Loucy (cell line): ENCODE results near the gene EPN2.

Experiments
- H2AFZ ChIP-seq: fragments of 200-600 bp; sonication (generic); 2 replicates; pipeline ENCODE4 v1.6.0; 2016; ENCODE audit warnings: antibody characterized with exemption, mild to moderate bottlenecking, low read length, moderate library complexity
- H3F3A ChIP-seq: fragments of 200-600 bp; 2 replicates; pipeline ENCODE4 v1.6.0; 2016; ENCODE audit warnings: antibody characterized with exemption, low read depth, mild to moderate bottlenecking
- H3K27me3 ChIP-seq: fragments of 200-600 bp; sonication (generic); 2 replicates; pipeline ENCODE4 v1.6.1; 2014; ENCODE audit warnings: low read length, mild to moderate bottlenecking; ENCODE audit not compliant: insufficient read depth, poor library complexity, severe bottlenecking
- H3K36me3 ChIP-seq: fragments of 200-600 bp; sonication (generic); 2 replicates; pipeline ENCODE4 v1.6.1; 2016; ENCODE audit warnings: low read length; ENCODE audit not compliant: insufficient read depth
- H3K4me1 ChIP-seq: fragments of 200-600 bp; sonication (generic); 2 replicates; pipeline ENCODE4 v1.5.1; 2014; ENCODE audit warnings: low read length, mild to moderate bottlenecking; ENCODE audit not compliant: insufficient read depth, poor library complexity, severe bottlenecking
- H3K4me2 ChIP-seq: fragments of 200-600 bp; sonication (generic); 2 replicates; pipeline ENCODE4 v1.6.0; 2014; ENCODE audit warnings: antibody characterized with exemption, low read length, low read depth, mild to moderate bottlenecking; ENCODE audit not compliant: poor library complexity, severe bottlenecking
- H3K4me3 ChIP-seq: fragments of 200-600 bp; sonication (generic); 2 replicates; pipeline ENCODE4 v1.5.1; 2014; ENCODE audit warnings: low read length, mild to moderate bottlenecking, mixed read lengths; ENCODE audit not compliant: poor library complexity, severe bottlenecking
- H3K79me2 ChIP-seq: fragments of 200-600 bp; sonication (generic); 2 replicates; pipeline ENCODE4 v1.6.1; 2014; ENCODE audit warnings: low read length; ENCODE audit not compliant: insufficient read depth
- H3K9ac ChIP-seq: fragments of 200-600 bp; sonication (generic); 2 replicates; pipeline ENCODE4 v1.6.0; 2014; ENCODE audit warnings: mild to moderate bottlenecking, low read depth, low read length, moderate library complexity; ENCODE audit not compliant: poor library complexity, severe bottlenecking
- H3K9me2 ChIP-seq: fragments of 200-600 bp; sonication (generic); replicated peaks from 2 replicates; pipeline ENCODE4 v1.6.1; 2016; ENCODE audit warnings: low read depth, low read length, mixed read lengths
- H3K9me3 ChIP-seq: fragments of 200-600 bp; sonication (generic); 2 replicates; pipeline ENCODE4 v1.6.1; 2014; ENCODE audit warnings: mild to moderate bottlenecking, antibody characterized with exemption, low read length, low read depth; ENCODE audit not compliant: insufficient read depth
- H4K20me1 ChIP-seq: fragments of 200-600 bp; sonication (generic); 2 replicates; pipeline ENCODE4 v1.6.0; 2014; ENCODE audit warnings: antibody characterized with exemption, low read length, mild to moderate bottlenecking; ENCODE audit not compliant: insufficient read depth, poor library complexity, severe bottlenecking
- CTCF ChIP-seq: fragments of 200-600 bp; sonication (generic); conservative IDR thresholded peaks from 2 replicates; pipeline ENCODE4 v1.5.1; 2014; ENCODE audit warnings: mild to moderate bottlenecking, antibody characterized with exemption, low read length
- EZH2phosphoT487 ChIP-seq: fragments of 200-600 bp; IDR thresholded peaks from 2 replicates; pipeline ENCODE4 v1.6.1; 2018; ENCODE audit warnings: antibody characterized with exemption, mild to moderate bottlenecking, moderate library complexity, borderline replicate concordance

Gene EPN2

GRCh38 chr17:19295473-19296135, 58.4 kb downstream of the EPN2 start:
- Histone ChIP-seq H4K20me1 (no peaks in the 10 kb centered on the region), H3K79me2 (no peaks in the 10 kb centered on the region), H3K36me3 (no peaks in the 10 kb centered on the region), H3K9me2 (no peaks in the 10 kb centered on the region), H2AFZ (no peak overlapping the region), H3K27me3 (peaks cover 4% of the 10 kb centered on the region), H3F3A (no peaks in the 10 kb centered on the region), H3K4me3 (no peak overlapping the region), H3K4me1 (no peaks in the 10 kb centered on the region), H3K9ac (no peak overlapping the region), H3K9me3 (no peaks in the 10 kb centered on the region), H3K4me2 (no peak overlapping the region)
- TF ChIP-seq CTCF: no peak
- no peak for TF ChIP-seq EZH2phosphoT487

- H3K27me3 ChIP-seq: peaks cover 4% of the 10 kb centered on the region
- no peaks in the 10 kb centered on the region for H3K36me3 ChIP-seq
- H3K9me3 ChIP-seq: no peaks in the 10 kb centered on the region
- H3K4me3 ChIP-seq: no peak overlapping the region
- no peaks in the 10 kb centered on the region for H3K4me1 ChIP-seq
- H3K4me2 ChIP-seq: no peak overlapping the region
- TF ChIP-seq EZH2phosphoT487: no peak
- no peak for TF ChIP-seq CTCF
- H3K9me2 ChIP-seq: no peaks in the 10 kb centered on the region
- H4K20me1 ChIP-seq: no peaks in the 10 kb centered on the region
- no peak overlapping the region for H3K9ac ChIP-seq
- no peak overlapping the region for H2AFZ ChIP-seq
- H3K79me2 ChIP-seq: no peaks in the 10 kb centered on the region
- H3F3A ChIP-seq: no peaks in the 10 kb centered on the region
Observed at GRCh38 chr17:19296786-19297778, 59.9 kb downstream of the EPN2 start.

GRCh38 chr17:19298569-19299213, 61.5 kb downstream of the EPN2 start:
- Histone ChIP-seq H4K20me1 (no peaks in the 10 kb centered on the region), H2AFZ (no peak overlapping the region), H3K9ac (no peak overlapping the region), H3K9me2 (no peaks in the 10 kb centered on the region), H3F3A (no peaks in the 10 kb centered on the region), H3K27me3 (peaks cover 4% of the 10 kb centered on the region), H3K4me1 (peaks cover 11% of the 10 kb centered on the region), H3K9me3 (no peaks in the 10 kb centered on the region), H3K4me2 (no peak overlapping the region), H3K36me3 (no peaks in the 10 kb centered on the region), H3K79me2 (no peaks in the 10 kb centered on the region), H3K4me3 (no peak overlapping the region)
- TF ChIP-seq EZH2phosphoT487 (no peak), CTCF (no peak)
